Panc1 (cell line): ENCODE measurements around the gene TAPBPL.
"Not testable (repeated sequence)": the region's sequence is repeated elsewhere in the genome, so short reads cannot be mapped to it uniquely, and the experiment has no call there.

Experiments
- POLR2AphosphoS5 ChIP-seq: IDR thresholded peaks from 2 replicates; pipeline ENCODE4 v1.6.1; 2012; ENCODE audit warnings: mild to moderate bottlenecking, low read depth, low read length, moderate library complexity
- TF ChIP-seq, protein P1 (sequence below): fragments of 450-650 bp; IDR thresholded peaks from 2 replicates; pipeline ENCODE4 v1.5.1; 2017; ENCODE audit warnings: mild to moderate bottlenecking
- TF ChIP-seq, protein P2 (sequence below), 2 experiments: IDR thresholded peaks; 2 replicates each; pipeline ENCODE4 v1.6.1; 2011 to 2012; ENCODE audit warnings: low read depth in 2 of 2, control low read depth in 1 of 2, low read length in 1 of 2, mild to moderate bottlenecking in 1 of 2, moderate library complexity in 1 of 2; ENCODE audit not compliant: insufficient read depth in 1 of 2

DNA sequence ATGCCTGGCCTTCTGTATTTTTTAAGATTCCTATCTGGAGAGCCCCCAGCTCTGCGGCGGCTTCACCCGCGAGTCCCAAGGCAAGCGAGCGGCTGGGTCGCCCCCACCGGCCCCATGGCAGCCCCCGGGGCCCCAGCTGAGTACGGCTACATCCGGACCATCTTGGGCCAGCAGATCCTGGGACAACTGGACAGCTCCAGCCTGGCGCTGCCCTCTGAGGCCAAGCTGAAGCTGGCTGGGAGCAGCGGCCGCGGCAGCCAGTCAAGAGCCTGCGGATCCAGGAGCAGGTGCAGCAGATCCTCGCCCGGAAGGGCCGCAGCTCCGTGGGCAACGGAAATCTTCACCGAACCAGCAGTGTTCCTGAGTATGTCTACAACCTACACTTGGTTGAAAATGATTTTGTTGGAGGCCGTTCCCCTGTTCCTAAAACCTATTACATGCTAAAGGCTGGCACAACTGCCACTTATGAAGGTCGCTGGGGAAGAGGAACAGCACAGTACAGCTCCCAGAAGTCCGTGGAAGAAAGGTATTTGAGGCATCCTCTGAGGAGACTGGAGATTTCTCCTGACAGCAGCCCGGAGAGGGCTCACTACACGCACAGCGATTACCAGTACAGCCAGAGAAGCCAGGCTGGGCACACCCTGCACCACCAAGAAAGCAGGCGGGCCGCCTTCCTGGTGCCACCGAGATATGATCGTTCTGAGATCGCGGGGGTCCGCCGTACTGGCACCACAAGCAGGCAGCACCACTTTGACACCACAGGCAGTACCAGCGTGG is 25.9 kb downstream of the TAPBPL start:
- TF ChIP-seq POLR2AphosphoS5: not testable (repeated sequence)
- TF ChIP-seq, protein P1, sequence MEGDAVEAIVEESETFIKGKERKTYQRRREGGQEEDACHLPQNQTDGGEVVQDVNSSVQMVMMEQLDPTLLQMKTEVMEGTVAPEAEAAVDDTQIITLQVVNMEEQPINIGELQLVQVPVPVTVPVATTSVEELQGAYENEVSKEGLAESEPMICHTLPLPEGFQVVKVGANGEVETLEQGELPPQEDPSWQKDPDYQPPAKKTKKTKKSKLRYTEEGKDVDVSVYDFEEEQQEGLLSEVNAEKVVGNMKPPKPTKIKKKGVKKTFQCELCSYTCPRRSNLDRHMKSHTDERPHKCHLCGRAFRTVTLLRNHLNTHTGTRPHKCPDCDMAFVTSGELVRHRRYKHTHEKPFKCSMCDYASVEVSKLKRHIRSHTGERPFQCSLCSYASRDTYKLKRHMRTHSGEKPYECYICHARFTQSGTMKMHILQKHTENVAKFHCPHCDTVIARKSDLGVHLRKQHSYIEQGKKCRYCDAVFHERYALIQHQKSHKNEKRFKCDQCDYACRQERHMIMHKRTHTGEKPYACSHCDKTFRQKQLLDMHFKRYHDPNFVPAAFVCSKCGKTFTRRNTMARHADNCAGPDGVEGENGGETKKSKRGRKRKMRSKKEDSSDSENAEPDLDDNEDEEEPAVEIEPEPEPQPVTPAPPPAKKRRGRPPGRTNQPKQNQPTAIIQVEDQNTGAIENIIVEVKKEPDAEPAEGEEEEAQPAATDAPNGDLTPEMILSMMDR: not testable (repeated sequence)
- TF ChIP-seq, protein P2, sequence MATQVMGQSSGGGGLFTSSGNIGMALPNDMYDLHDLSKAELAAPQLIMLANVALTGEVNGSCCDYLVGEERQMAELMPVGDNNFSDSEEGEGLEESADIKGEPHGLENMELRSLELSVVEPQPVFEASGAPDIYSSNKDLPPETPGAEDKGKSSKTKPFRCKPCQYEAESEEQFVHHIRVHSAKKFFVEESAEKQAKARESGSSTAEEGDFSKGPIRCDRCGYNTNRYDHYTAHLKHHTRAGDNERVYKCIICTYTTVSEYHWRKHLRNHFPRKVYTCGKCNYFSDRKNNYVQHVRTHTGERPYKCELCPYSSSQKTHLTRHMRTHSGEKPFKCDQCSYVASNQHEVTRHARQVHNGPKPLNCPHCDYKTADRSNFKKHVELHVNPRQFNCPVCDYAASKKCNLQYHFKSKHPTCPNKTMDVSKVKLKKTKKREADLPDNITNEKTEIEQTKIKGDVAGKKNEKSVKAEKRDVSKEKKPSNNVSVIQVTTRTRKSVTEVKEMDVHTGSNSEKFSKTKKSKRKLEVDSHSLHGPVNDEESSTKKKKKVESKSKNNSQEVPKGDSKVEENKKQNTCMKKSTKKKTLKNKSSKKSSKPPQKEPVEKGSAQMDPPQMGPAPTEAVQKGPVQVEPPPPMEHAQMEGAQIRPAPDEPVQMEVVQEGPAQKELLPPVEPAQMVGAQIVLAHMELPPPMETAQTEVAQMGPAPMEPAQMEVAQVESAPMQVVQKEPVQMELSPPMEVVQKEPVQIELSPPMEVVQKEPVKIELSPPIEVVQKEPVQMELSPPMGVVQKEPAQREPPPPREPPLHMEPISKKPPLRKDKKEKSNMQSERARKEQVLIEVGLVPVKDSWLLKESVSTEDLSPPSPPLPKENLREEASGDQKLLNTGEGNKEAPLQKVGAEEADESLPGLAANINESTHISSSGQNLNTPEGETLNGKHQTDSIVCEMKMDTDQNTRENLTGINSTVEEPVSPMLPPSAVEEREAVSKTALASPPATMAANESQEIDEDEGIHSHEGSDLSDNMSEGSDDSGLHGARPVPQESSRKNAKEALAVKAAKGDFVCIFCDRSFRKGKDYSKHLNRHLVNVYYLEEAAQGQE (IDR thresholded peaks at IDR 0.05; ENCODE audit: insufficient read depth in 1 of 2, low read depth in 2 of 2, low read length in 1 of 2): not testable (repeated sequence)
